ENCODE measurements around the gene SPNS3.

The SPNS3 gene

DNA sequence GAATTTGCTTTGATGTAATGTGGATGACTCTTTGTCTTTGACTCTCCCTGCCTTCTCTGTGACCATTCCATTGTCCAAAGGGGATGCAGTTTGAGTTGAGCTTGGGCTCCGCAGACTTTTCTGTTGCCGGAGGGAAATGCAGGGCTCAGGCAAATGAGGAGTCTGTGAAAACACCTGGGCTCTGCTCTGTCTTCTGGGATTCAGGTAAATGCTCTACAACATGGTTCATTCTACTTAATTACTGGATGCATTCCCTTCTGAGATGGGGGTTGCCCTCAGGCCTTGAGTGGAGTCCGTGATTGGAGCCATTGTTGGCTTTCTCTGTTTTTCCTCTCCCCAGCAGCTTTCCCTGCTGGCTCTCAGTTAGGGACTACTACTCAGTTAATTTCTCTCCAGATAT, 38.5 kb downstream of the SPNS3 start:
- DNase-seq = no peak

DNA sequence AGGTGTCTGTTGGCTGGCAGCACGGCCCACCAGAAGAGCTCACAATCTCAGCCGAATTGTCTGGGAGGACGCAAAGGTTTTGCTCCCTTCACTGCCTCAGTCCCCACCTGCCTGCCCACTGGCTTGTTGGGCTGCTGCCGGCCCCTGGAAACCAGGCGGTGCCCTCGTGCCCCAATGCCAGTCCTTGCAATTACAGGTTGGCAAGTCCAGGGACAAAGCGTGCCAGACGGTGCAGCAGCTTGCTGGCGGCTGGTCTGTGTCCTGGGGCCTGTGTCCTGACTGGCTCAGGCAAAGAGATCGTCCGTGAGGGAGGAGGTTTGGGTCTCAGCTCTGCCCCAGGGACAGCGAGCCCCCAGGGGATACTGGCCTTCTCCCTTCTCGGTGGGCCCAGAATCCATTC, 40.4 kb downstream of the SPNS3 start:
- no peak for DNase-seq

DNA sequence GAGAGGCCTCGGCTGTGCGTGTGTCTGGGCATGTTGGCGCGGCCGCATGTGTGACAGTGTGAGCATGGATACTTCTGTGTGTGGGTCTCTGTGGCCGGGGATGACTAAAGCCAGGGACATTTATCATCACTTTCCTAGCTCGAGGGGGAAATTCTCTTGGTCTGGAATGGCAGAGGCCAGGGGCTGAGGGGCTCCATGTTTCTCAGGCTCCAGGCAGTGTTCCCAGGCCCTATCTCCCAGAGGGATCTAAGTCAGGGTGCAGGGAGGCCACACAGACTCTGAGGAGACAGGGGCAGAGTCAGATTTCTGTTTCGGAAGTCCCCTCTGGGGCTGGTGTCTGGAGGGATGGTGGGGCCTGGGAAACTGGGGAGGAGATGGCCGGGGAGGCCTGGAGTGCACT, 41.3 kb downstream of the SPNS3 start:
- DNase-seq = no peak

DNA sequence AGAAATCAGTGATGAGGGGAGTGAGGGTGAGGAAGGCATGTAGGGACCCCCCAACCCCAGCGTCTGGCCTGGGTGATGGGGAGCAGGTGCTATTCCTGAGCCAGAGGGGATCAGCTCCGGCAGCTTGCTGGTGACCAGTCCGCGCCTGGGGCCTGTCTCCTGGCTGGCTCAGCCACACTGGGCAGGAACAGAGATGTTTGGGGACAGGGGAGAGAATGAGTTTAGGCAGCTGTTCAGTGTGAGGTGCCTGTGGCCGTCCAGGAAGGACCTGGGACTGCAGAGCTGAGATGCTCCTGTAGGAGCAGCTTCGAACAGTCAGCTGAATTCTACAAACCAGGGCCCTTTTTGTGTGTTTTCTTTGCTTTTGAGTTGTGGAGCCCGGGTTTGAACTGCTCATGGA, 41.7 kb downstream of the SPNS3 start:
- DNase-seq = no peak

DNA sequence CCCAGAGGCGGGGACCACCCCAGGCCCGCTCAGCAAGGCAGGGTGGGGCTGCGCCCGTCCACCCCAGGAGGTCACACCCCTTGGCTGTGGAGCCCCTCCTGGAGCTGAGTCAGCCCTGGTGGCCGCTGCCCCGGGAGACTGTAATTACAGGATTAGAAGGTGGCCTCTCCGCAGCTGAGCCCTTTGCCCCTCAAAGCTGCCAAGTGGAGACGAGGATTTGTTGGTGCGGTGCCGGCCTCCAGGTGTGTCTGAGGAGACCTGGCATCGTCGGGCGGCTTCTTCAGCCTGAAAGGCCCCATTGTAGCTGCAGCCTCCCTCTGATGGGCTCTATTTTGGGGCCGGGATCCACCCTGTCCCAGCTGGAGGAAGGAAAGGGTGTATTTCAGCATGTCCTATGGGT, 42.3 kb downstream of the SPNS3 start:
- DNase-seq = no peak

DNA sequence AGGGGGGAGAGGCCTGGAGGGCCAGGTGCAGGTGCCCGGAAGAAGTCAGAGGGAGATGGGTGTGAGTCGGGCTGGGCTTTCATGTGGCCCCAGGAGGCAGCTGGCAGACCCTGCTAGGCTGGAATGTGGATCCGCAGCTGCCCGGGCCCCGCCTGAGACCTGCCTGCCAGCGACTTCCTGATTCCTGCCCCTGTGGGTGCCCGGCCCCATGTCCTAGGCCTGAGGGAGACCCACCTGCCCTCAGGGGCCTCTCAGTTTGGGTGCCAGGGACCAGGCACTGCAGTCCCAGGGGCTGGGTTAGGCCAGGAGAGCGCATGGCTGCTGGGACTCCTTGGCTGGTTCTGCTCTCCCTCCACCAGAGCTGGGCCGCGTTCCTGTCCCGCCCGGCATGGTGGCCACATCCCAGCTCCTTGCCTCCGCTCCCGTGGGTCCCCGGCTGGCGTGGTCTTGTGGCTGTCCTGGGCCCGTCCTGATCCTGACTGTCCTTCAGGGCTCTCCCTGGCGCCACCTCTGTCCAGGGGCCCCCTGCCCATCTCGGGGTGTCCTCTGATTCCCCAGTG, 42.9 kb downstream of the SPNS3 start:
- DNase-seq = no peak

DNA sequence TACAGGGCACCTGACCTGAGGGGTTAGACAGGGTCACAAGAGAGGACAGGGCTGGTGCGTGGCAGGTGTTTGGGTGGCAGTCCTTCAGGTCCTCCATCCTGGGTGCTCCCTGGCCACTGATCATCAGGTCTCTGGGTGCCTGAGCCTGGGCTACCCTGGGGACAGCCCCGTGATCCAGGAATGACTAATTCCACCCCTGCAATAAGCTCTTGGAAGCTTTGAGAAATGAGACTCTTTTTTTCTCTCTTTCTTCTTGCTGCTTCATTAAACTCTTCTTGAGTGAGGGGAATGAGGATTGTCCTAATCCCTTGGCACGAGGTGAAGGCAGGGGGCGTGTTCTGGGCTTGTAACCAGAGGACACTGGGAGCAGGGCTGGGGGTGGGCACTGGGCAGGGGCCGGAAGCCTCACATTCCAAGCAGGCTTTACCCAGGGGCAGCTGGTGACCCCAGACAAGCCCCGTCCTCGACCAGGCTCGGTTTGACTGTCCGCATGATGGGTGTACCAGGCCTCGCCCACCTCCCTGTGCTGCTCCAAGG, 43.6 kb downstream of the SPNS3 start:
- DNase-seq = no peak

DNA sequence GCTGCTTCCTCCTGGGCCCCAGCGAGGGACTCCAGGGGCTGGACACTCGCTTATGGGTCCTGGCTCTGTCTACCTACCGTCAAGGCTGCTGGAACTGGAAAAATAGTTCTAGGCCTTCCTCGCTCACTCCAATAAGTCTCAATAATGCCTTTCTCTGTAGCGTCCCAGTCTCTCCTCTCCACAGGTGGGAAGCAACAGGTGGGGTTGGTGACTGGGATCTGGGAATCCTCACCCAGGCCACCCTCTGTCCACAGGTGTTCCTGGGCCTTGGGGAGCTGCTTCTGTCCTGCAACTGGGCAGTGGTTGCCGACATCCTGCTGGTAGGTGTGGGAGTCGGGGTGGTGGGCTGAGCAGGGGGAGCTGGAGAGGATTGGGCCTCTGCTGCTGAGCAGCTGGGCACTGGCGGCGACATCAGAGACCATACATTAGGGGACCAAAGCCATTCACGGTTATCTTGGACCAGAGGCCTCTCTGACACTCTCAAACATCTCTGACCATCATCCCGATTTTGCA, 44.6 kb downstream of the SPNS3 start:
- no peak for DNase-seq

DNA sequence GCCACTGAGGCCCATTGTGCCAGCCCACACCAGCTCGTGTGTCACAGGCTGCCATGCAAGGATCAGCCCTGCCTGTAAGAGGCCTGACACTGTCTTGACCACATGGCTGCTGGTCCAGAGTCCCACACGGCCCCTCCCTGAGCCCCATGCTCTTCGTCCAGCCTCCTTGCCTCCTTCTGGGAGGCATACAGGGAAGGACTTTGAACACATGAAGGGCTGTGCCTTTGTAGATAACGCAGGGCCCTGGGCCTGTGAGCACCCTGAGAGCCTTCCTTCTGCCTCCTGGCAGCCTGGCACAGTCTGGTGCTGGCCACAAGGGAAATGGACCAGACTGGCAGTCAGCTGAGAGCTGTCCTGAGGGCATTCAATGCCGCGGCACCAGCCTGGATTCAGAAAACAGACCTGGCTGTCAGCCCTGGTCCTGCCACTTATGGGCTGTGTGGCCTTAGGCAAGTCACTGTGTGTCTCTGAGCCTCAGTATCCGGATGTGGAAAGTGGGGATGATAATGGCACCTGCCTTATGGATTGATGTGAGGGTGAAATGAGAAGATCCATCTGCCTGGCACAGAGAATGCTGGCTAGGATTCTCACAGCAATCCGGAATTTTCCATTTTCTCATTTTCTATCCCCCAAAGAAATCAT, 45.7 kb downstream of the SPNS3 start:
- DNase-seq = no peak

DNA sequence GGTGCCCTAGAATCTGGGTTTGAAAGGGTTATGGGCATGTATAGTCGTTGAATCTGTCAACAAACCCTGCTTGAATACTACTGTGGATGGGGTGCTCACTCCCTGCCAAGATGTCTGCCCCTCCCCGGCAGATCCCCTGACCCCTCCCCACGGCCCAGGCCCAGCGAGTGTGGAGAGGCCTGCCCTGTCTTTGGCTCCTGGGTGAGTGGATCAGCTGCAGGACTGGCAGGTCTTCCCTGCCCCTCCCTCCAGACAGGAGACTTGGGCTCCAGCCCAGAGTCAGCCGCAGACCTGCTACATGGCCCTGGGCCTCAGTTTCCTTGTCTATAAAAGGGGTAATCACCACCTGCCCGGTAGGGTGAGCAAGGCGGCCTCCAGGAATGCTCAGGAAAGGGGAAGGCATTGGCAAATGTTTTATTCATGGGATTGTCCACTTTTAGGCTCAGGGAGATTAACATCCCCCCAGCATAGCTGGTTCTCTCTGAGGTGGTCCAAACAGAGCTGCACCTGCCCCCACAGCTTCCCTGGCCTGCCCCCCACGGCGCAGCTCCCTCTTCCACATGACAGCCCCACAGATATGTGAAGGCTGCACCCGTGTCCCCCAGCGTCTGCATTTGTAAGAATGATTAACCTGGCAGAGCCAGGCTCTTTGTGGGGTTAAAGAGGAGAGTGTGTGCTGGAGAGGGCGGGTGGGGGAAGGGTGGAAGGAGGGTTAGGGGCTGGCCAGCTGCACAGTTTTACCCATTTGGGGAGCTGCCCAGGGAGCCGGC, 46.4 kb downstream of the SPNS3 start:
- DNase-seq = no peak

DNA sequence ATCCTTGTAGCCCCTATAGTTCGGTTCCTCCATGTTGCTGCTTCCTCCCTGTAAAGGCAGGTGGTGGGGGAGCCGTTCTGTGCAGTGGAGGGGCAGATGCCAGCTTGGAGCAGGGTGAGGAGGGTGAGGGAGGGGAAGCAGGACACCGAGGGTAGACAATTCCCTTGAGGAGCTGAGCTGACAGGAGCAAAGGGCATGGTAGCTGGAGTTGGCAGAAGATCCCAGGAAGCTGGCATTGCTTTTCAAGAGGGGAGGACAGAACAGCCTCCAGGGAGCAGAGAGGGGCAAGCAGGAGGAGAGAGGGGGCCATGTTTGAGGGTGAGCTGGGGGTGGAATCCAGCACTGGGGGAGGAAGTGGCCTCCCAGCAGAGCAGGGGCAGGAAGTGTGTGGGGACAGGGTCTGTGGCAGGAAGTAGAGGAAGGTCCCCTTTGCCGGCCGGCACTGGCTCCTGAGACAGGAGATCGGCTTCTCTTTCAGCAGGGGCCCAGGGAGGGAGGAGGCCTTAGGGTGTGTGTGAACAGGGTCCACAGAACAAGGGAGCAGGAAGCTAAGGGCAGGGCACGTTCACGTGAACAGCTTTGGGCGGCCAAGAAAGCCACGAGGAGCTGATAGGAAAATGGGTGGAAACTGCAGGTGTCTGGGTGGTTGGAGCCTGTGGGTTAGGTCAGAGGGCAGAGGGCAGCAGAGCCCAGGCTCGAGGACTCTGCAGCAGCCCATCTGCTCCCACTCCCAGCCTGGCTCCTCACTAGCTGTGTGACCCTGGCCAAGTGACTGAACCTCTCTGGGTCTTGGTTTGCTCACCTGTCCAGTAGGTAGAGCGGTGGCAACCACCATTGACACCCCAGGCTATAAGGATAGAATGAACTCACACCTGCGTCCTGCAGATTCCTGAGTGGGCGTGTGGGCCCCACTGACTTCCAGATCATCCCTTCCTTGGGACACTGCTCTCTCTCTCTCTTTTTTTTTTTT, 47.5 kb downstream of the SPNS3 start:
- DNase-seq = no peak

DNA sequence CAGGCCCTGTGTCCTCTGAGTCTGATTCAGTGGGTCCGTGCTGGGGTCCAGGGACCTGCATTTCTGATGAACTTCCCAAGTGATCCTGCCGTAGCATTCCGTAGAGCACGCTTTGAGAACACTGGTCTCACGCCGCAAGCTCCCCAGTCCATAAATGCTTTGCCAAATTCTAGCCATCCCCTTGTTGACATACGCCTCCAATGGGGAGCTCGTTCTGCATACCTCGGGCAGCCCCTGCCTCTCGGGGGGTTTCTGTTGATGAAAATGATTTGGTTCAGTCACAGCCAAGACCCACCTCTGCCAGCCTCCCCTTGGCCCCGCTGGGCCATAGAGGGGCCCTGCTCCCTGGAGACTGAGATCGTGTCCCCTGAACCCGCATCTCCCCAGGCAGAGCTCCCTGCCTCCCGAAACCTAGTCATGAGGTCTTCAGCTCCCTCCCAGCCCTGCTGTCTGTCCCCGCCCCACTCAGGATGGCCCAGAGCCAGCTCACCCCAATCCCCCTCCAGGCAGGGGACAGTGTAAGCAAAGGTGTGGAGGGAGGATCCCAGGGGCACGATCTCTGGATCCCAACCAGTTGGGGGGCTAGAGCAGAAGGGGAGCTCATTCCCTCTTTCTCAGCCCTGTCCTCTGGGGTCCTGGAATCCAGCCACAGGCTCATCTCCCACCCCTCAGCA, 48.7 kb downstream of the SPNS3 start:
- no peak for DNase-seq

DNA sequence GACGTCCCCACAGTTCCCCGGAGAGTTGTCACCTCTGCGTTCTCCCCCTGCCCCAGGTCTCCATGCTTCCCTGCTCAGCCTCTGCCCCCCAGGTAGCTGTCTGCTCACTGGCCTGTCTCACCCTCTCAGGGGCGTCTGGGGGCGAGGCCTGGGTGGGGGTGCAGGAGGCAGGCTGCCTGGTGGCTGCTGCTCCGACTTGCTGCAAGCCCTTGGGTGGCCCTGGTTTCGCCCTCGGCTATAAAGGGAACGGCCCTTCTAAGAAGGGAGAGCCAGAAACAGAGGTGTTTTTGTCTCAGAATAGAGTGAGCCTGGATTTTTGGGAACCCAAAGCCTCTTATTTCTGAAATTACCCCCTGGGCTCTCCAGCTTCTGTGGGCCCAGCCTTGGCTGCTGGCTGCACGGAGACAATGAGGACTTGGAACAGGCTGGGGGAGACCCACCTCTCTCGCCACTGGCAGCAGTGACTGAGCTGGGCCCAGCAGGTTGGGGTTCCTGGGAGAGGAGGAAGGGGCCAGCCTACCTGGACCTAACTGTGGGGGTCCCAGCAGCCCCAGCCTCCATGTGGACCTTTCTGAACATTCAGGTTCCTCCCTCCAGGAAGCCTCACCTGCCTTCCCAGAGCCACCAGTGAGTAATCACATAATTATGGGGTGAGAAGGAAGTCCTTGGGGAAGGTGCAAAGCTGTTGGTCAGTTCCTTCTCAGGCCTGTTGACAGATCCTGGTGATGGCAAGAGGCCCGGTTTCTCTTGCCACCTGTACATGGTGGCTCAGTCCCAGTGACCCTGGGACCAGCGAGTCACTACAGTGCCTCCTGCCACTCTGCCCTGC, 49.5 kb downstream of the SPNS3 start:
- DNase-seq = no peak

DNA sequence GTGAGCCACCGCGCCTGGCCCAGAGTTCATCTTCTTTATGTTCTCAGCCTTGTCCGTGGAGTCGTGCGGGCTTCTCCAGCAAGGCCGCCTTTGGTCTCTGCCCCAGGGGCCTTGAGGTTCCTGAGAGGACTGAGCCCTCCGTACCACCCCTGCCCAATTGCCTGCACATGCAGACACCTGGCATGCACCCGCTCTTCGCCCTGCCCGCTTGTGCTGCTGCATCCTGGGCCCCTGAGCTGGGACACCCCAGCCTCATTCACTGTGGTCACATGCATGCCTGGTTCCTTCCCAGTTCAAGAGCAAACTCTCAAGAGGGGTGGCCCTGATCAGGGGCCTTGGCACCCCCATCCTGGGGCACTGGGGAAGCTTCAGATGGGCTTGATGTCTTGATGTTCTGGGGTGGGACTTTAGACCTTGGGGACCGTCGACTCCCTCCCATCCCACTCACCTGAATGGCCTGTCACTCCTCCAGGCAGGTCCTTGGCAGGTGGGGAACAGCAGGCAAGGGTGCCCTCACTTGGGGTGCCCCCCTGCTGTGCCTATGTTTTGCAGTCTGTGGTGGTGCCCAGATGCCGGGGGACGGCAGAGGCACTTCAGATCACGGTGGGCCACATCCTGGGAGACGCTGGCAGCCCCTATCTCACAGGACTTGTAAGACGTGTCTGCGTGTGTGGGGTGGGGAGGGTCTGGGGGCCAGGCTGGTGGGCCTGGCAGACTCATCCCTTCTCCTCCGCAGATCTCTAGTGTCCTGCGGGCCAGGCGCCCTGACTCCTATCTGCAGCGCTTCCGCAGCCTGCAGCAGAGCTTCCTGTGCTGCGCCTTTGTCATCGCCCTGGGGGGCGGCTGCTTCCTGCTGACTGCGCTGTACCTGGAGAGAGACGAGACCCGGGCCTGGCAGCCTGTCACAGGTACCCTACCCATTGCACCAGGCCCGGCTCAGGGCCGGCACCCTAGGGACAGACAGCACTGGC, 52.2 kb downstream of the SPNS3 start:
- no peak for DNase-seq

DNA sequence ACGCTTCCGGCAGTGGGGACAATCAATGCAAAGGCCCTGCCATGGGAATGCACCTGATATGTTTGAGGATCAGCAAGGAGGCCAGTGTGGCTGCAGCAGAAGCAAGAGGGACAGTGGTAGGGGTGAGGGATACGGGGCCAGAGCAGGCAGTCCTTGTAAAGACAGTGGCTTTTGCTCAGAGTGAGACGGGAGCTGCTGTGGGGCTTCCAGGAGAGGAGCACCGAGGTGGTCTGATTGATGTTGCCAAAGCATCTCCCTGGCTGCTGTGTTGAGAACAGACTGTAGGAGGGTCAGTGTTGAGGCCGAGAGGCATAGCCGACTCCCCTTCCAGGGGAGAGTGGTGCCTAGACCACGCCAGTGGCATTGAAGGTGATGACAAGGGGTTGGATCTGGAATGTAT, 53.6 kb downstream of the SPNS3 start:
- no peak for DNase-seq

DNA sequence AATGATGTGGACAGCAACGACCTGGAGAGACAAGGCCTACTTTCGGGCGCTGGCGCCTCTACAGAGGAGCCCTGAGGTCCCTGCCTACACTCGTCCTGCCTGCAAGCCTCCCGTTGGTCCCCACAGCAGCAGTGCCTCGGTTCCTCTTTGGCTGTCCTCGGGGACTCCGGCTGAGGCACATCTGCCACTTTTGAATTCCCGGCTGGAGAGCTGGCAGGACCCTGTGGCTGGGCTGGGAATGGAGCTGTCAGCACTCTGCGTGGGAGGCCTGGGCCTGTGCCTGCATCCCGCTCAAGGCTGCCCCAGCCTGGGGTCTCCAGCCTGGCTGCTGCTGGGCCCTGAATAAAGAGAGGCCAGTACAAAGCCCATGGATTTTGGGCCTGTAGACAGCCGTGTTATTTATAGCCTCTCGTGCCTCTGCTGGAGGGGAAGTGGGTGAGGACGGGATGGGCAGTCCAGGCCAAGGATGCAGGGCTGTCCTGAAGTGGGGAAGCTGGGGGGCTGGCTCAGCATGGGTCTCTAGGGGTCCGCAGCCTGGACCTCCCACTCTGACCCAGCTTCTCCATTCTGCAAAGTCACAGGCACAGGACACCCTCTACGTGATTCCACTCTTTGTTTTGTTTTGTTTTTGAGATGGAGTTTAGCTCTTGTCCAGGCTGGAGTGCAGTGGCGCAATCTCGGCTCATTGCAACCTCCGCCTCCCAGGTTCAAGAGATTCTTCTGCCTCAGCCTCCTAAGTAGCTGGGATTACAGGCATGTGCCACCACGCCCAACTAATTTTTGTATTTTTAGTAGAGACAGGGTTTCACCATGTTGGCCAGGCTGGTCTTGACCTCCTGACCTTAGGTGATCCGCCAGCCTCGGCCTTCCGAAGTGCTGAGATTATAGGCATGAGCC, 54.3 kb downstream of the SPNS3 start:
- DNase-seq = no peak

DNA sequence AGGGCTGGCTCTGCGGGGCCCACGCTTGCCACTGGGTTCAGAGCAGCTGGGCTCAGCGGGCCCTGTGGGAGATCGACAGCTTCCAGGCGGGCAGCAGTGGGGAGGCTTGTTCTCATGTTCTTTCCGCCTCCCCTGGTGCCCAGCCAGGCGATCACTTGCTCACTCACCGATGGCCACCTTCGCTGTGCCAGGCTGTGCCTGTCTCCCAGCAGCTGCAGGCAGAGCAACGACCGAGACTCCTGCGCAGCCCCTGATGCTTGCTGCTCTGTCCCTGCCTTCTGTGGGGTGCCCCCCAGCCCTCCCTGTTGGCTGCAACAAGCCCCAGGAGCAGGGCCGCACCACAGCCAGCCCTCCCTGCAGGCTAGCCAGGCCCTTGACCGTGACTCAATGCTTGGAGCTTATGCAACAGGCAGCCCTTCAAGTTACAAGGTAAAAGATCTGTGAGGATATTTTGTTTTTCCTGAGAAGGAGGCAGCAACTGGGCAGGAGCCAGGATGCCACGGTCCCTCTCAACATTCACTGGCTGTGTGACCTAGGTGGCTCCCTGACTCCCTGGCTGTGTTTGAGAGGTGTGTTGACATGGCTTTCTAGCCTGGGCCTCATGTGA, 55.4 kb downstream of the SPNS3 start:
- DNase-seq = no peak

DNA sequence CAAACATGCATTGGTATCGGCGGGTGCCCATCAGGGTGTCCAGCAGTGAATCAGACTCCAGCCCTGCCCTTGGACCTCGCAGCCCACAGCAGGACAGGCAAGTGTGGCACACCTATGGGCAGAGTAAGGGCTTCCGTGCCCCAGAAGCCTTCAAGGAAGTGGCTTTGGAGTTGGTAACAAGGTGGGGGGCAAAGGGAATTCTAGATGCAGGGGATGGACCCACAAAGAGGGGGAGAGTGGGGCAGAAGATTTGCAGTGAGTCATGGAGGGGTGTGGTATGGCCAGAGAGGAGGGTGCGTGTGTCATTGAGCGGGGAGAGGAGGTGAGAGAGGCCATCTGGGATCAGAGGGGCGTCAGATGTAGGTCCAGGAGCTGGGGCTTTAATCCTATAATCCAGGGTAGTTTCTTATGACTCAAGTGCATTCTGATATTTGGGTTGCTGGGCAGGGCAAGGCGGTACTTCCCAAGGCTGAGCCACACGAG, 56.4 kb downstream of the SPNS3 start:
- DNase-seq = no peak

Data from NCI-H187 (cell line).